ENCODE measurements around the gene NKAPD1. TPM values are rescaled to one million over a fixed set of nuclear protein-coding genes. Genes with fewer than 3 reads are reported as not detected.

NKAPD1 gene
- total RNA-seq, 1 experiment from 2014 or later, result 15.3 TPM

- Mint-ChIP-seq H3K4me3 (no peak overlapping the region), H3K27ac (no peak overlapping the region), H3K36me3 (no peaks in the 10 kb centered on the region), H3K27me3 (ENCODE audit: low read depth) (no peaks in the 10 kb centered on the region), H3K9me3 (peaks cover 3% of the 10 kb centered on the region; the same call in 1 of the 2 replicates), H3K4me1 (no peaks in the 10 kb centered on the region)
- no peak for TF ChIP-seq ATF3 (CRISPR knock-in tag; conservative IDR thresholded peaks at IDR 0.05)
- no peak for TF ChIP-seq ZMAT4 (CRISPR knock-in tag; IDR thresholded peaks at IDR 0.05)
- no peak for TF ChIP-seq E2F1 (CRISPR knock-in tag; IDR thresholded peaks at IDR 0.05)
- no peak for TF ChIP-seq PRDM15 (CRISPR knock-in tag; IDR thresholded peaks at IDR 0.05)
- TF ChIP-seq JAZF1 (CRISPR knock-in tag; IDR thresholded peaks at IDR 0.05), result no peak
- no peak for TF ChIP-seq GTF2I (CRISPR knock-in tag; conservative IDR thresholded peaks at IDR 0.05)
- TF ChIP-seq ZNF317 (CRISPR knock-in tag; IDR thresholded peaks at IDR 0.05; ENCODE audit: borderline replicate concordance, low read depth), result no peak
- TF ChIP-seq MLX (CRISPR knock-in tag; IDR thresholded peaks at IDR 0.05), result no peak
- TF ChIP-seq GRHL2 (CRISPR knock-in tag; IDR thresholded peaks at IDR 0.05; ENCODE audit: insufficient replicate concordance, severe bottlenecking), result no peak
- TF ChIP-seq CREM (CRISPR knock-in tag; IDR thresholded peaks at IDR 0.05), result no peak
- TF ChIP-seq IRF2 (CRISPR knock-in tag; IDR thresholded peaks at IDR 0.05; ENCODE audit: borderline replicate concordance, low read depth), result no peak
- no peak for TF ChIP-seq TCF7 (CRISPR knock-in tag; IDR thresholded peaks at IDR 0.05; ENCODE audit: low read depth)
- no peak for TF ChIP-seq GABPB1 (CRISPR knock-in tag; IDR thresholded peaks at IDR 0.05)
- TF ChIP-seq KAT7 (CRISPR knock-in tag; IDR thresholded peaks at IDR 0.05; ENCODE audit: borderline replicate concordance), result no peak
- no peak for TF ChIP-seq ZNF423 (CRISPR knock-in tag; IDR thresholded peaks at IDR 0.05)
- ChIA-PET CTCF (interaction anchor here (1.0 to 1.8 kb wide), 2 partner anchors 14 to 48 kb away, joined by 4 to 6 read pairs (median 4); partner anchors contain the start of gene BCO2), POLR2A (no interaction called here)
- DNase-seq (ENCODE audit: low spot score) (no peak), ATAC-seq (no peak)
These were observed 53.0 kb downstream of the NKAPD1 start for GRCh38 chr11:112127056-112127455.

- DNase-seq (ENCODE audit: low spot score) (no peak), ATAC-seq (no peak)
- H3K36me3 Mint-ChIP-seq, result no peaks in the 10 kb centered on the region
- H3K4me1 Mint-ChIP-seq, result no peaks in the 10 kb centered on the region
- H3K27ac Mint-ChIP-seq, result no peak overlapping the region
- no peaks in the 10 kb centered on the region for H3K9me3 Mint-ChIP-seq
- no peak overlapping the region for H3K4me3 Mint-ChIP-seq
- ChIA-PET POLR2A (no interaction called here), CTCF (interaction anchor here (1.3 to 1.8 kb wide), 3 partner anchors 8 to 47 kb away, joined by 3 to 6 read pairs (median 4); partner anchors contain the start of gene BCO2)
- no peaks in the 10 kb centered on the region for H3K27me3 Mint-ChIP-seq (ENCODE audit: low read depth)
- TF ChIP-seq ATF3 (CRISPR knock-in tag; conservative IDR thresholded peaks at IDR 0.05) (no peak), HMGXB4 (CRISPR knock-in tag; IDR thresholded peaks at IDR 0.05) (no peak), TP53 (CRISPR knock-in tag; IDR thresholded peaks at IDR 0.05) (no peak), CDX4 (CRISPR knock-in tag; IDR thresholded peaks at IDR 0.05; ENCODE audit: borderline replicate concordance) (no peak), GTF2I (CRISPR knock-in tag; conservative IDR thresholded peaks at IDR 0.05) (no peak), CBFB (CRISPR knock-in tag; IDR thresholded peaks at IDR 0.05; ENCODE audit: low read depth) (no peak), ZSCAN18 (CRISPR knock-in tag; IDR thresholded peaks at IDR 0.05) (no peak), CTCF (IDR thresholded peaks at IDR 0.05) (no peak)
These were observed 54.5 kb downstream of the NKAPD1 start for GRCh38 chr11:112128483-112129121.

All from WTC11 (cell line).